AG10803 (cell line): ENCODE results near the gene ZBTB20.

Source experiments
- DNase-seq: peaks from one replicate; pipeline ENCODE4 v3.0.0; 2010; ENCODE audit warnings: low read depth
- H3K4me3 ChIP-seq: 2 replicates; pipeline ENCODE4 v1.5.1; 2011; ENCODE audit warnings: mild to moderate bottlenecking, low read length, control low read depth
- CTCF ChIP-seq: conservative IDR thresholded peaks from 2 replicates; pipeline ENCODE4 v1.5.1; 2011; ENCODE audit warnings: mild to moderate bottlenecking, low read length, control low read depth, inconsistent platforms

The ZBTB20 gene

GRCh38 chr3:114336857-114337256, 810.2 kb downstream of the ZBTB20 start:
- DNase-seq, result no peak
- no peak overlapping the region for H3K4me3 ChIP-seq
- no peak for TF ChIP-seq CTCF

GRCh38 chr3:114336122-114336697, 810.9 kb downstream of the ZBTB20 start:
- no peak overlapping the region for H3K4me3 ChIP-seq
- DNase-seq, result peak; percentile 10
- TF ChIP-seq CTCF, result peak; percentile 51

- no peak for TF ChIP-seq CTCF
- no peak overlapping the region for H3K4me3 ChIP-seq
- no peak for DNase-seq
These were observed 813.2 kb downstream of the ZBTB20 start for GRCh38 chr3:114333923-114334240.

- H3K4me3 ChIP-seq, result no peak overlapping the region
- TF ChIP-seq CTCF, result no peak
- DNase-seq, result no peak
These were observed 813.7 kb downstream of the ZBTB20 start for GRCh38 chr3:114333180-114333922.

GRCh38 chr3:114332342-114333179, 814.5 kb downstream of the ZBTB20 start:
- no peak for DNase-seq

GRCh38 chr3:114331710-114332109, 815.4 kb downstream of the ZBTB20 start:
- no peak for DNase-seq
- TF ChIP-seq CTCF, result no peak
- H3K4me3 ChIP-seq, result no peak overlapping the region

More at GRCh38 chr3:114332342-114333179, 814.5 kb downstream of the ZBTB20 start:
- TF ChIP-seq CTCF, result no peak
- no peak overlapping the region for H3K4me3 ChIP-seq
